ENCODE results near the gene SRRD.
A peak's percentile ranks its signal among the peaks of the same experiment; 100 is the strongest.

Gene SRRD

DNA sequence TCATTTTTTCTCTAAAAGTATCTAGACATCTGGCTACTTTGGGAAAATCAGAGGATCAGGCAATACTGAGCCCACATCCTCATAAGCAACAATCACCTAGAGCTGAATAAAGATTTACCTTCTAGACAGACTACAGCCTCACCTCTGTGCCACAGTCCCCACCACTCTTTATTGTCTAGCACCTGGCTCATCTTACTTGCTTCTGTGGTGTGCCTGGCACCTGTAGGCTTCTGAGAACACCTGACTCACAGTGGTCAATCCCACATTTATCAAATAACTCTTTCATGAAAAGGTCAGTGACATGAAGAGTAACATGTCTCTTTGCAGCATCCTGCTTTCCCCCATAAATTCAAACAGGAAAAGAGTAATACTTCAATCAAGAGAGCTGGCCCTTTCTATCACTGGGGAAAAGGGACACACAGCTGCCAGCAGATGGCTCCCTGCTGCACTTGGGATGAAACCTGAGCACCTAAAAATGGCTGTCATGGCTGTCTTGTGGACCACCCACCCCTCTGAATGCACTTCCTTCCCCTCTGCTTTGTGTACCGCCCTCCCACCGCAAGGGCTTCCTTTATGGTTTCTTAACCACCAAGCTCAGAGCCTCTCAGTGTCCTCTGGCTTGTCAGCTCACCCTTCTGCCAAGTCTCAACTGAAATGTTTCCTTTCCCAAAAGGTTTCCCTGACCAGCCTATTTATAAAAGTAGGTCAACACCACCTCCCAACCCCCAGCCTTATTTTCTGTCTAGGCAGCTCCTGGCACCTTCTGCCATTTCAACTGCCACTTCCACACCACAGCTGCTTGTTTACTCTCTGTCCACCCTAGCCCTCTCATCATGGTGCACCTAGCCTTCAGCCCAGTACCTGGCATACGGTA, 19.2 kb downstream of the SRRD start:
- DNase-seq (ENCODE audit: low read depth), result peak; percentile 61

DNA sequence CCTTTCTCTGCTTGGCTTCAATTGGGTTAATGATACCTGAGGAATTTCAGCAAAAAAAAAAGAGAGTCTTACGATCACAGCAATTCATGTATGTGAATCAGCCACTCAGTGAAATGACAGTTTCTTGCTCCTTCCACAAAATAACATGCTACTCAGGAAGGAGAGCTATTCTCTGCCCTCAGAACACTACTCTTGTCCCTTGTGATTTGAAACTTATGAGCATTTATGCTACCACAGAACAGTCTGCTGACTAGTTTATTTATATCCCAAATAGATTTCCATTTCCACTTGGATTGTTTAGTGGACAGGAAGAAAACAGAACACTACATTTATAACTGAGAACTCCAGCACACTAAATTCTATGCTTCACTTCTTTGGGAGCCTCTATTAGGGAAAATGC, 20.1 kb downstream of the SRRD start:
- no peak overlapping the region for H3K4me3 ChIP-seq (replicated peaks; ENCODE audit: low read depth, low read length)
- DNase-seq (ENCODE audit: low read depth), result no peak
- TF ChIP-seq CTCF (IDR thresholded peaks at IDR 0.05; ENCODE audit: low read length, missing control alignments), result no peak

More for the DNA sequence above, 19.2 kb downstream of the SRRD start:
- H3K4me3 ChIP-seq (replicated peaks; ENCODE audit: low read depth, low read length), result no peak overlapping the region
- TF ChIP-seq CTCF (IDR thresholded peaks at IDR 0.05; ENCODE audit: low read length, missing control alignments), result peak; percentile 65

GRCh38 chr22:26508148-26508547, 24.5 kb downstream of the SRRD start:
- no peak overlapping the region for H3K4me3 ChIP-seq (replicated peaks; ENCODE audit: low read depth, low read length)
- DNase-seq (ENCODE audit: low read depth), result no peak
- no peak for TF ChIP-seq CTCF (IDR thresholded peaks at IDR 0.05; ENCODE audit: low read length, missing control alignments)

- H3K4me3 ChIP-seq (replicated peaks; ENCODE audit: low read depth, low read length), result peak within 1 kb of the TSS; percentile 99
- no peak for TF ChIP-seq CTCF (IDR thresholded peaks at IDR 0.05; ENCODE audit: low read length, missing control alignments)
- peak; percentile 92 for DNase-seq (ENCODE audit: low read depth)
Observed at GRCh38 chr22:26512149-26512793, 28.6 kb downstream of the SRRD start, which contains the start of gene TFIP11. Gene TFIP11 (minus strand): TSS chr22:26512473. CDS start chr22:26510272, 2,201 bp downstream.

- H3K4me3 ChIP-seq (replicated peaks; ENCODE audit: low read depth, low read length), result no peak overlapping the region
- TF ChIP-seq CTCF (IDR thresholded peaks at IDR 0.05; ENCODE audit: low read length, missing control alignments), result no peak
- no peak for DNase-seq (ENCODE audit: low read depth)
Observed at GRCh38 chr22:26513838-26514237, 30.2 kb downstream of the SRRD start.

DNA sequence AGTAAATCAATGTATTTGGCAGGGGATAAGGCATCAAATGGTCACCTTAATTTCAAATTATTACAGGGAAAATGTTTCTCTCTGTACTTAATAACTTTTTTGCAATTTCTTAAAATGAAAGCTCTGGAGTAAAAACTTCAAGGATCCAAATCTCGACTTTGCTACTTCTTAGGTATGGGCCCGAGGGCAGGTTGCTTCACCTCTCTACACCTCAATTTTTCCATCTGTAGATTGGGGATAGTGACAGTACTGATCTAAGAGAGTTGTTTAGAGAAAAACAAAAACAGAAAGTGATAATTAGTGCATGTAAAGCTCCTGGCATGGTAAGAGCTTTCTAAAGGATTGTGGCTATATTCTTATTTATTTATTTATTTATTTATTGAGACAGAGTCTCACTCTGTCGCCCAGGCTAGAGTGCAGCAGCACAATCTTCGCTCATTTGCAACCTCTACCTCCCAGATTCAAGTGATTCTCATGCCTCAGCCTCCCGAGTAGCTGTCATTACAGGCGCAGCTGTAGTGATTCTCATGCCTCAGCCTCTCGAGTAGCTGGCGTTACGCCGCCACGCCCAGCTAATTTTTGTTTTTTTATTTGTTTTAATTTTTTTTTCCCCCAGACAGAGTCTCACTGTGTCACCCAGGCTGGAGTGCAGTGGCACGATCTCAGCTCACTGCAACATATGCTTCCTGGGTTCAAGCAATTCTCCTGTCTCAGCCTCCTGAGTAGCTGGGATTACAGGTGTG, 30.9 kb downstream of the SRRD start:
- TF ChIP-seq CTCF (IDR thresholded peaks at IDR 0.05; ENCODE audit: low read length, missing control alignments), result no peak
- no peak overlapping the region for H3K4me3 ChIP-seq (replicated peaks; ENCODE audit: low read depth, low read length)
- DNase-seq (ENCODE audit: low read depth), result no peak

All from fibroblast of pulmonary artery (primary cell).